ENCODE data around the gene EGLN3. TPM values are rescaled to one million over a fixed set of nuclear protein-coding genes. Genes with fewer than 3 reads are reported as not detected.
"Not testable (repeated sequence)": the region's sequence is repeated elsewhere in the genome, so short reads cannot be mapped to it uniquely, and the experiment has no call there.

The EGLN3 gene
- total RNA-seq, 1 donor from 2014 or later, result 2.8 TPM

GRCh38 chr14:33931461-33931860, 19.4 kb downstream of the EGLN3 start:
- Mint-ChIP-seq H3K9me3 (ENCODE audit: low read depth) (no peaks in the 10 kb centered on the region), H3K27ac (ENCODE audit: unreplicated experiment) (no peak overlapping the region), H3K36me3 (ENCODE audit: low read depth) (peaks cover 2% of the 10 kb centered on the region), H3K4me1 (ENCODE audit: low read depth) (peaks cover 18% of the 10 kb centered on the region), H3K4me3 (ENCODE audit: unreplicated experiment) (no peak overlapping the region), H3K27me3 (ENCODE audit: low read depth) (no peaks in the 10 kb centered on the region)
- DNase-seq (ENCODE audit: low spot score), result no peak
- TF ChIP-seq, protein P1, sequence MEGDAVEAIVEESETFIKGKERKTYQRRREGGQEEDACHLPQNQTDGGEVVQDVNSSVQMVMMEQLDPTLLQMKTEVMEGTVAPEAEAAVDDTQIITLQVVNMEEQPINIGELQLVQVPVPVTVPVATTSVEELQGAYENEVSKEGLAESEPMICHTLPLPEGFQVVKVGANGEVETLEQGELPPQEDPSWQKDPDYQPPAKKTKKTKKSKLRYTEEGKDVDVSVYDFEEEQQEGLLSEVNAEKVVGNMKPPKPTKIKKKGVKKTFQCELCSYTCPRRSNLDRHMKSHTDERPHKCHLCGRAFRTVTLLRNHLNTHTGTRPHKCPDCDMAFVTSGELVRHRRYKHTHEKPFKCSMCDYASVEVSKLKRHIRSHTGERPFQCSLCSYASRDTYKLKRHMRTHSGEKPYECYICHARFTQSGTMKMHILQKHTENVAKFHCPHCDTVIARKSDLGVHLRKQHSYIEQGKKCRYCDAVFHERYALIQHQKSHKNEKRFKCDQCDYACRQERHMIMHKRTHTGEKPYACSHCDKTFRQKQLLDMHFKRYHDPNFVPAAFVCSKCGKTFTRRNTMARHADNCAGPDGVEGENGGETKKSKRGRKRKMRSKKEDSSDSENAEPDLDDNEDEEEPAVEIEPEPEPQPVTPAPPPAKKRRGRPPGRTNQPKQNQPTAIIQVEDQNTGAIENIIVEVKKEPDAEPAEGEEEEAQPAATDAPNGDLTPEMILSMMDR (IDR thresholded peaks at IDR 0.05), result no peak

DNA sequence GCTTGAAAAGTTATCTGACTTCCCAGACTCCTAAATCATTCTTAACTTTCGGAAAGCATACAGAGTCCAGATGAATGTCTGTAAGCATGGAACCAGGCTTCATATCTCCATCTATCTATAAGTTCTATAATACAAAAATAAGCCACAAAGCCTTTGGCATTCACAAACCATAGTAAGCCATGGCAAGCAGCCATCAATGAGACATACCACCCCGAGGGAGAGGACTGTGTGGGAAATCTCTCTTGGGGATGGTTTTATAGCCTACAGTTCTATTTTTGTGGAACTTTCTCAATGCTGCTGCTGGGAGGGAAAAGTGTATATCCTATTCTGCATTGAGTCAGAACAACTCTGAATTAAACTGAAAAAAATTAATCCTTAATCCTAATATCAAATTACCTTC, 20.4 kb downstream of the EGLN3 start:
- DNase-seq (ENCODE audit: low spot score), result no peak
- Mint-ChIP-seq H3K4me1 (ENCODE audit: low read depth) (peaks cover 16% of the 10 kb centered on the region), H3K27ac (ENCODE audit: unreplicated experiment) (no peak overlapping the region), H3K4me3 (ENCODE audit: unreplicated experiment) (no peak overlapping the region), H3K9me3 (ENCODE audit: low read depth) (no peaks in the 10 kb centered on the region), H3K27me3 (ENCODE audit: low read depth) (no peaks in the 10 kb centered on the region), H3K36me3 (ENCODE audit: low read depth) (no peaks in the 10 kb centered on the region)
- TF ChIP-seq, protein P1 (IDR thresholded peaks at IDR 0.05), result no peak

DNA sequence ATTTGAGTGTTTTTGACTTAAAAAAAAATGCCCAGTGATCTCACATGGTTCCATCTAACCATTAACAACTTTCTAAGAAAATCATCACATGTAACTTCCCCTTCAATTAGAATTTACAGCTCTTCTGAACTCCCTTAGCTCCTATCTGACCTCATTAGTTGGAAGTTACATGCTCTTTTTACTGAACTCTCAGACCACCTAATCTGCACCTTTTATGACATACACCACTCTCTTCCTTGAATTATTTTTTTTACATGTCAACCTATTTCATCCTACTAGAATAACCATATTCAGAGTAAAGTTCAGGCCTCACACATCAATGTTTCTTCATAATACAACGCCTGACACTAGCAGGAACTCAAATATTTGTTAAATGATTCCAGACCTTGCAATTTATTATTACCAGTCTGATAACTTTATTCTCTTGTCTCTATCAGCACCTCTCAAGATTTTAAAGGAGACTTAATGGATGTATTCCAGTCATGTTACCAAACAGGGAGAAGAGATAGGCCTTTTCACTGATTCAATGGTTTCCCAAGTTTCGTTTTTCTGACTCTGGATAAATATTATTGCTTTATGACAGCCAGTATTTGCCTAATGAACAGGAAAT, 21.0 kb downstream of the EGLN3 start:
- peaks cover 16% of the 10 kb centered on the region for H3K4me1 Mint-ChIP-seq (ENCODE audit: low read depth)
- H3K9me3 Mint-ChIP-seq (ENCODE audit: low read depth), result no peaks in the 10 kb centered on the region
- TF ChIP-seq, protein P1 (IDR thresholded peaks at IDR 0.05), result no peak
- no peaks in the 10 kb centered on the region for H3K36me3 Mint-ChIP-seq (ENCODE audit: low read depth)
- no peak for DNase-seq (ENCODE audit: low spot score)
- H3K4me3 Mint-ChIP-seq (ENCODE audit: unreplicated experiment), result no peak overlapping the region
- H3K27ac Mint-ChIP-seq (ENCODE audit: unreplicated experiment), result no peak overlapping the region
- no peaks in the 10 kb centered on the region for H3K27me3 Mint-ChIP-seq (ENCODE audit: low read depth)

- H3K27ac Mint-ChIP-seq (ENCODE audit: unreplicated experiment), result no peak overlapping the region
- no peaks in the 10 kb centered on the region for H3K36me3 Mint-ChIP-seq (ENCODE audit: low read depth)
- no peak for DNase-seq (ENCODE audit: low spot score)
- H3K4me1 Mint-ChIP-seq (ENCODE audit: low read depth), result peaks cover 16% of the 10 kb centered on the region
- TF ChIP-seq, protein P1 (IDR thresholded peaks at IDR 0.05), result no peak
- H3K4me3 Mint-ChIP-seq (ENCODE audit: unreplicated experiment), result no peak overlapping the region
- H3K9me3 Mint-ChIP-seq (ENCODE audit: low read depth), result no peaks in the 10 kb centered on the region
- no peaks in the 10 kb centered on the region for H3K27me3 Mint-ChIP-seq (ENCODE audit: low read depth)
Observed at GRCh38 chr14:33928895-33929294, 22.0 kb downstream of the EGLN3 start.

- Mint-ChIP-seq H3K27me3 (ENCODE audit: low read depth) (no peaks in the 10 kb centered on the region), H3K4me1 (ENCODE audit: low read depth) (peaks cover 14% of the 10 kb centered on the region), H3K36me3 (ENCODE audit: low read depth) (no peaks in the 10 kb centered on the region), H3K9me3 (ENCODE audit: low read depth) (no peaks in the 10 kb centered on the region), H3K27ac (ENCODE audit: unreplicated experiment) (no peak overlapping the region), H3K4me3 (ENCODE audit: unreplicated experiment) (no peak overlapping the region)
- DNase-seq (ENCODE audit: low spot score), result no peak
- TF ChIP-seq, protein P1 (IDR thresholded peaks at IDR 0.05), result no peak
Observed at GRCh38 chr14:33927944-33928343, 22.9 kb downstream of the EGLN3 start.

DNA sequence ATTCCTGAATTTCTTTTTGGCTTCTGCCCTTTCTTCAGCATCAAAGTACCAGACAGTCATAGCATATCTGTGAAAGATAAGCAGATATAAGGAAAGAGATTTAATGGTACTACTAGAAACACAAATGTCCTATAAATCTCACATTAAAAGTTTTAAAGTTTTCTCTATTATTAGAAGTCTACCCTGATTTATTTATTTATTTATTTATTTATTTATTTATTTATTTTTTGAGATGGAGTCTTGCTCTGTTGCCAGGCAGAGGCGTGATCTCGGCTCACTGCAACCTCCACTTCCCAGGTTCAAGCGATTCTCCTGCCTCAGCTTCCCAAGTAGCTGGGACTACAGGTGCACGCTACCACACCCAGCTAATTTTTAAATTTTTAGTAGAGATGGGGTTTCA, 23.9 kb downstream of the EGLN3 start:
- peaks cover 17% of the 10 kb centered on the region for H3K4me1 Mint-ChIP-seq (ENCODE audit: low read depth)
- H3K9me3 Mint-ChIP-seq (ENCODE audit: low read depth); H3K27me3 Mint-ChIP-seq (ENCODE audit: low read depth); DNase-seq (ENCODE audit: low spot score); H3K36me3 Mint-ChIP-seq (ENCODE audit: low read depth); H3K27ac Mint-ChIP-seq (ENCODE audit: unreplicated experiment); H3K4me3 Mint-ChIP-seq (ENCODE audit: unreplicated experiment): not testable (repeated sequence)

Measured in chondrocyte (in vitro differentiated cells).